HG03432 (cell line): ENCODE measurements around the gene DHX29.

ENCODE experiments used
- ATAC-seq: cut with Tn5 transposase; IDR thresholded peaks from one replicate; pipeline ENCODE4 v1.9.1; 2021; ENCODE audit warnings: mild to moderate bottlenecking, moderate library complexity; ENCODE audit not compliant: unreplicated experiment

DHX29 gene

DNA sequence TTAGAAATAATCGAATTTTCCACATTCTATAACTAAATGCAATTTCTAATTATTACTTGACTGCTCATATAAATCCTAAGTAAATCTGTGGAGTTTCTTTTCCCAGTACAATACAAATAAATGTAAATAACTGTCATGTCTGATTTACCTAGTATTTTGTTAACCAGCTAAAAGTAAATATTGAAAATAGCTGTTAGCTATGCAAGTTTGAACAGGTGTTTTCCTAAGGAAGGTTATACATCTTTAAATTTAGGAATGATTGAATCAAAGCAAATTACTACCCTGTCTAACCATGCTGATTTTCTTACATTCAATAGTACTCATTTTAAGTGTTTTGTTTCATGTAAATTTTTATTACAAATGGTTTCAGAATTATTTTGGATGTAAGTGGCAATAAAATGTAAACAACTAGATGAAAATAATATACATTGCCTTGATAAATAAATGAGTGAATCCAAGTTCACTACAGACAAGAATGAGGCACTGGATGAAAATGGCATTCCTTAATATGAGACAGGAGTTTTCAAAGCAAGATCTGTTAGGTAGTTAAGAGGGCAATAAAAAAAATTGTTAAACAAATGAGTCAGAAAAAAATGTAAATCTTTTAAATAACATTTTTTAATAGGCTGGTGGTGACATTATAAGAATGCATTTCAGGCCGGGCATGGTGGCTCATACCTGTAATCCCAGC lies 96.2 kb downstream of the DHX29 start:
- ATAC-seq = no peak
